Measurements from ENCODE around the gene ZNF541.

Gene ZNF541

DNA sequence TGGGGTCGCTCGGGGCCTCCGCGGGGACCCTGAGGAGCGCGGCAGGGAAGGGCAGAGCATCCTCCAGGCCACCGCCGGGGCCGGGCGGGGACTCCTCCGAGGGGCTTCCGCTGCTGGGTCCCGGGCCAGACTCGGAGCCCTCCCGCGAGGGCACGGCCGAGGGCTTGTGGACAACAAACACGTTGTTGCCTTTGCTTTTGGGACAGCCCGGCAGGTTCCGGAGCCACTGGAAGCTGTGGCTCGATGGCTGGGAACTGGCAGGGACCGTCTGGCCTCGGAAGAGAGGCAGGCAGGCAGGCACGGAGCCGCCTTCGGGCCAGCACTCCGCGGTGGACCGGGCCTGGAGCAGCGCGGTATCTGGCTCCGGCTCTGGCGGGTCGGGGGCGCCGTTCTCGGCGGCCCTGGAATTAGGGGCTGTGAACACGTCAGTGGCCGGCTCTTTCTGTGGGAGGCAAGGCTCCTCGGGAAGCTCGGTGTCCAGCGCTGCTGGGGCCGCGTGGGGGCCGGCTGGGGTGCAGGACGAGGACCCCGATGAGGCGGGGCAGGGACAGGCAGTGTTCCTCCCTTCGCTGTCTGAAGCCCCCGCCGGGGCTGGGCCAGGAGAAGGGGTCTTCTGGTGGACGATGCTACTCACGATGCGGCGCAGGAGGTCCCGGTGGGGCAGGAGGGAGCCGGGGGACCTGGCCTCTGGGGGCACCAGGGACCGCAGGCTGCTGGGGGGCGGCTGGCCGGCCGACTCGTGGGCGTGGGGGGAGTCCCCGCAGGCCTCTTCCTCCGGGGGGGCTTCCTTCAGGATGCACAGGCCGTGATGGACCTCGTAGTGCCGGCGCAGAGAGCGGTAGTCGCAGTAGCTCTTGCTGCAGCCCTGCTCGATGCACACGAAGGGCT, 27.6 kb downstream of the ZNF541 start:
- no peak for DNase-seq (ENCODE audit: low read depth in 2 of 2)

DNA sequence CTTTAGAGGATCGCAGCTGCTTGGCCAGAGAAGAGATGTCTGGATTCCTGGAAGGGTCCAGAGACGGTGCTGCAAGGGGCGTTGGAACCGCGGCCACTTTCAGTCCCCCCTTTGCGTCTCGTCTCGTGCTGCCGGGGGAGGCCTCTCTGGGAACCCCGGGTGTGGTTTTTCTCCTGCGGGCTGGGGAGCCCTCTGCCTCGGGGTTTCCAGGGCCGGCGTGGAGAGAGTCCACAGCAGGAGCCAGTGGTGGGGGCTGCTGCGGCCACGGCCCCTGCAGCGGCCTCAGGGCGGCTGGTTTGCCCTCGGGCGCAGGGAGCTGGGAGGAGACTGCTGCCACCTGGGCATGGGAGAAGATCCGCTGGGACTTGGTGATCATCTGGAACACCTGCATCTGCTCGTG, 28.5 kb downstream of the ZNF541 start:
- no peak for DNase-seq (ENCODE audit: low read depth in 2 of 2)

DNA sequence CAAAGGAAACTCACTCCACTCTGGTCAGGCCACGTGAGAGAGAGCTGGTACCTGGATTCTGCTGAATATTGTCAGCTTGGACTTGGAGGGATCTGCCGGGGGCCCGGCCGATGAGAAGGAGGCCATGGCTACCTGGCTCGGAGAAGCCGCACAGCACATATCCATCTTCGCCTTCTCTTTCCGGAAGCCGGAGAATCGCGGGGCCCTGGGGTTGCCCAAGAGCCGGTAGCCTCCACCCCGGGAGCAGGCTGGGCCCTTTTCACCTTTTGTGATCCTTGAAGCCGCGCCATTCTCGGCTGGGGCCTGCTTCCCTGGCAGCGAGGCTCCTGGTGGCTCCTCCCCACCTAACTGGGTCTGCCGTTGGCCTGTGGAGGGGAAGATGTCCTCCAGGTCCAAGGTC, 28.9 kb downstream of the ZNF541 start:
- DNase-seq (ENCODE audit: low read depth in 2 of 2), result no peak

DNA sequence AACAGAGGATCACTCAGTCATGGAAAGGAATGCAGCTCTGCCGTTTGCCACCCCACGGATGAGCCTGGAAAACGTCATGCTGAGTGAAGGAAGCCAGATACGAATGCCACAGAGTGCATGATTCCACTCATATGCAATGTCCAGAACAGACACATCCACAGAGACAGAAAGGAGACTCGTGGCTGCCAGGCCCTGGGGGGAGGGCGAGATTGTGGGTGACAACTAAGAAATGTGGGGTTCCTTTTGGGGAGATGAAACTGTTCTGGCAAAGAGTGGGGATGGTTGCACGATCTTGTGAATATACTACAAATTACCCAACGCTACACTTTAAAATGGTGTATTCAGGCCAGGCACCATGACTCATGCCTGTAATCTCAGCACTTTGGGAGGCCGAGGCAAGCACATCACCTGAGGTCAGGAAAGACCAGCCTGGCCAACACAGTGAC, 30.9 kb downstream of the ZNF541 start:
- no peak for DNase-seq (ENCODE audit: low read depth in 2 of 2)

DNA sequence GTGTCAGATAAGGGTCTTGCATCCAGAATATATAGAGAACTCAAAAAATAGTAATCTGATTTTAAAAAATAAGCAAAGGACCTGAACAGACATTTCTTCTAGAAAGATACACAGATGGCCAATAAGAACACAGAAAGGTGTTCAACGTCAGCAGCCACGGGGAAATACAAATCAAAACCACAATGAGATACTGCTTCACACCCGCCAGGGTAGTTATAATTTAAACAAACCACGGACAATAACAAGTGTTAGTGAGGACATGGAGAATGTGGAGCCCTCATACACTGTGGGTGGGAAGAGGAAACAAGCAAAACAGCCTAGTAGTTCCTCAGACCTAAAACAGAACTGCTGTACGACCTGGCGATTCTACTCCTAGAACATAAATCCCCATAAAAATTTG, 31.4 kb downstream of the ZNF541 start:
- DNase-seq (ENCODE audit: low read depth in 2 of 2), result no peak

DNA sequence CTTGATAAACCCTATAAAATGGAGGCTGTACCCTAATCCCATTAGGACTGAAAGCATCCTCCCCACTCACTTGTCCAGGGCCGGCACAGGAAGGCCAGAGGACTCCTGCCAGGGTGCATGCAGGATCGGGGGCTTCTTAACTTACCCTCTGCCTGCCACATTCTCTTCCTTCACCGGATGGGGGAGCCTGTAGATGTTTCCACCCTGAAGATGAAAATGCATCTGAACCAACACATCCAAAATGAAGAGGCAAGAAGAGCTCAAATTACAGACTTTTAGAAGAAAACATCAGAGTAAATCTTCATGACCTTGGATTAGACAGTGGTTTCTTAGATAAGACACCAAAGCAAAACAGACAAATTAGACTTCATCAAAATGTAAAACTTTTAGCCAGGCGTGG, 32.2 kb downstream of the ZNF541 start:
- no peak for DNase-seq (ENCODE audit: low read depth in 2 of 2)

DNA sequence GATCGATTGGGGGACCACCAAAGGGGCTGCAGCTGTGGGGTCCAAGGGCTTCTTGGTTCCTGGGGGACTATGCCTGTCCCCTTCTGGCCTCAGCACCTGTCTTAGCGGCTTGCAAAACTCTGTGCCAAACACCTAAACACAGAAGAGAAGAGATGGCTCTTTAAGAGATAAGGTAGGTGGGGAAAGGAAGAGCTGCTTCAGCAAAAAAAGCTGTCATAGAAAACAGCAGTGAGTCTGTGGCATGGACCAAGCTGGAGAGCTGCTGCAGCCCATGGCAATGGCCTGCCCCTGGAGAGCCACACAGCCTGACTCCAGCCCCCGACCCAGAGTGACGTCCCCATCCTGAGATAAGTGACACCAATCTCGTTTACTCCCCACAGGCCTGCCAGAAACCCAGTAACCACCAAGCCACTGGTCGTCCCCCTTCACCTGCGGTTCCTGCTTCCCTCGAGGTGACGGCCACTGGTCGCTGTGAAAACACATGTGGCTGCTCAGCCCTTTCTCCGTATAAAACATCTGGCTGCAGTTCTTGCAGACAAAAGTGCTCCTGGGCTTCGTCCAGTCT, 33.1 kb downstream of the ZNF541 start:
- DNase-seq (ENCODE audit: low read depth in 2 of 2), result no peak

DNA sequence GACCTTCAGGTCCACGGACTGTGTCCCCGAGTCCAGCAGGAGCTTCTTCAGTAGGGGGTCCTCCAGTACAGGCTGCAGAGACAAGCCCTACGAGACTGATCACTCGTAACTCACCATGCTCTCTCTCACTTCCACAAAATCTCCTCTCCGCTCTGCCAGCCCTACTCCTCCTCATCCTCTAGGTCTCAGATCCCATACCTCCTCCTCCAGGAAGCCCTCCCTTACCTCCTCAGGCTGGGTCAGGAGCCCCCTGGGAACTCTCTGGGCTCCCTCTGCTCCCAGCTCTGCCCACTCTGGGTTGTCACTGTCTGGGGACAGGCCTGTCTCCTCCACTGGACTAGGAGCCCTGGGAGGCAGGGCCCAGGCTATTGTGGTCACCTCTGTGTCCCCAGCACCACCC, 34.1 kb downstream of the ZNF541 start:
- no peak for DNase-seq (ENCODE audit: low read depth in 2 of 2)

DNA sequence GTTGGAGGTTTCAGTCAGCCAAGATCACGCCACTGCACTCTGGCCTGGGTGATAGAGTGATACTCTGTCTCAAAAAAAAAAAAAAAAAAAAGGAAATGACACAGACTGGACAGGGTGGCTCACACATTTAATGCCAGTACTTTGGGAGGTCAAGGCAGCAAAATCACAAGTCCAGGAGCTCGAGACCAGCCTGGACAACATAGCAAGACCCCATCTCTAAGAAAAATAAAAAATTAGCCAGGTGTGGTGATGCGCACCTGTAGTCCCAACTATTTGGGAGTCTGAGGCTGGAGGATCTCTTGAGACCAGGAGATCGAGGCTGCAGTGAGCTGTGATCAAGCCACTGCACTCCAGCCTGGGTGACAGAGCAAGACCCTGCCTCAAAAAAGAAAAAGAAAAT, 35.5 kb downstream of the ZNF541 start:
- no peak for DNase-seq (ENCODE audit: low read depth in 2 of 2)

DNA sequence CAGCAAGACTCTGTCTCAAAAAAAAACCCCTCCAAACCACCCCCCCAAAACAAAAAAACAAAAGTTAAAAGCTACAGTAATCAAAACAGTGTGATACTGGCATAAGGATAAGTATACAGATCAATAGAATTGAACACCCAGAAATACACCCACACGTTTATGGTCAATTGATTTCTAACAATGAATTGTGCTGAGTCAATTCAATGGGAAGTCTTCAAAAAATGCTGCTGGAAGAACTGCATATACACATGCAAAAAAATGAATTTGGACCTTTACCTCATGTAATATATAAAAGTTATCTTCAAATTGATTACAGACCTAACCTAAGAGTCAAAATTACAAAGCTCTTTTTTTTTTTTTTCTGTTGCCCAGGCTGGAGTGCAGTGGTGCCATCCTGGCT, 38.3 kb downstream of the ZNF541 start:
- DNase-seq (ENCODE audit: low read depth in 2 of 2), result no peak

DNA sequence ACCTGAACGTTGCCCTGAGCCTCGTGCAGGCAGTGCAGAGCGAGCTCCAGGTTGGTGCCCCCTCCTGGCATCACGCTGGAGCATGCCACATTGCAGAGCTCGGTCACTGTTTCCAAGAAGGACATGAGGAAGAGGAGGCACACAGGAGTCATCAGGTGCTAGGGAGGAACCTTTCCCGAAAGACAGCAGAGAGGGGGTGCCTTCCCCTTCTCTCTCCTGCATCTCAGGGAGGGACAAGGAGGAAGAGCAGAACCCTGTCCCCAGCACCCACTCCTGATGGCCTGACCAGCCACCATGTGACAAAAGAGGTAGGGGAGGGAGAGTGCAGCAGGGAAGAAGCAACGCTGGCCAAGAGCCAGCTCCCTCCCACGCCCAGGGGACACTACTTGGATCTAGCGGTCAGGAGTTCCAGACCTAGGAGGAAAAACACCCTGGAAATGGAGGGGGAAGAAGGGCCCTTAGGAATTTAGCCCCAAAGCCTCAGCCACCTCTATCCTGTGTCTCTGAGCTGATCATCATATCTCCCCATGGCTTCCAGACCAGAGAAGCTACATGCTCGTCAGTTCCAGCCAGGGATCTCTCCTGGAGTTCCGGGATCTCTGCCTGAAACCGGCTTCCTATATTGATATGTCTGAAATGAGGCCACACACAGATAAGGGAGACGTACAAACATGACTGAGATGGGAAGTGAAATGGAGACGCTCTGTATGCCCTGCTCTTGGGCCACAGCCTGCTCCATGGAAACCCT, 41.1 kb downstream of the ZNF541 start:
- DNase-seq (ENCODE audit: low read depth in 2 of 2), result no peak

DNA sequence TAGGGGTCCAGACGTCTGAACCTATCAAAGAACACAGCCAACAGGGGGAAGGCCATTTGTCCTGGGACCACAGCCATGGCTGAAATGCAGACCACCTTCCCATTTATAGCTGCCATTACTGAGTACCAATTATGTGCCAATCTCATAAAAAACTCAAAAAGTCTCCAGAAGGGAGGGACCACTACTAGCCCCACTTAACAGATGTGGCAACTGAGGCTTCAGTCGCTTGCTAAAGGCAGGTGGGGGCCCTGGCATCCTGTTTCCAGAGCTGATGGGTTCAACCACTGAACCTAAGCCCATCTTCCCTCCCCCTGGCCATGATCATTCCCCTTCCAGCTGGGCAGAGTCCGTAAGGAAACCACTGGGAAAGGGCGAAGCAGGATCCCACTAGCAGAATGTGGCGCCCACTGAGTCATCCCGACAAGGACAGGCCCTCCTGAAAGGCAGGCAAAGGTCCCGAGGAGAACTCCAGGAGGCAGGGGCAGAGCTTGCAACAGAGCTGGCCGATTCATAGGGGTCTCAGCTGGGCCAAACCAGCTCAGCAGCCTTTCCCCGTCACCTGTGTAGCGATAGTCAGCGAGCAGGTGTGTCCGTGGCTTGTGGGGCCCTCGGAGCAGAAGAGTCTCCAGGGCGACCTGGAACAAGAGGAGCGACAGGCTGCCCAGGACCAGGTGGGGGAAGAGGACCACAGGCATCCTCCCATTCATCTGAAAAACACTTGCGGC, 43.8 kb downstream of the ZNF541 start:
- no peak for DNase-seq (ENCODE audit: low read depth in 2 of 2)

DNA sequence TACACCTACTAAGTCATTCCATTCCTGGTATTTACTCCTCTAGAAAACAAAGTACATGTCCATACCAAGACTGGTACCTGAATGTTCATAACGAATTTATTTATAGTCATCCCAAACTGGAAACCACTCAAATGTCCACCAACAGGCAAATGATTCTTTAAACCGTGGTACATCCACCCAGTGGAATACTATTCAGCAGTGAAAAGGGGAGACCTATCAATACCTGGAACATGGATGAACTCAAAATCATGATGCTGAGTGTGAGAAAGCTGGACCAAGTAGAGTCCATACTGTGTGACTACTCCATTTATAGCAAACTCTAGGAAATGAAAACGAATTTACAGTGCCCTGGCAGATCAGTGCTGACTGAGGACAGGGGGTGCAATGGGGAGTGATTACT, 46.1 kb downstream of the ZNF541 start:
- DNase-seq (ENCODE audit: low read depth in 2 of 2), result no peak

DNA sequence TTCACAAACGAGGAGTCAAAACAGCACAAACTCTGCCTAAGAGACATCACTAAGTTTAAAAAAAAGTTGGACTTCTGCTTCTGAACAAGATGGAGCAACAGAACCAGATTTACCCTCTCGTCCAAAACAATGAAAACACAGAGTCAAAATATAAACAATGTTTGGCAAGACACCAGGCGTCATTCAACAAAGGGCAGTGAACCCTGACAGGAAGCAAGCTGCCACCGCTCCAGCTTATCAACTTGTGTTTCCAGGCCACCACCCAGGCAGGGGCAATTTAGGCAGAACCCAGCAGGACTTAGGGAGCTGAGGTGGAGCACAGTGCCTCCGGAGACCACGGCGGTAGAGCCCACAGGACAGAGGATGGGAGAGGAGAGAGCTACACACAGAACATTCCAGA, 49.5 kb downstream of the ZNF541 start:
- no peak for DNase-seq (ENCODE audit: low read depth in 2 of 2)

All from stimulated activated CD8-positive, alpha-beta memory T cell treated with anti-CD3 and anti-CD28 coated beads, Interleukin-2, amount 100 ng/mL, for 48 hours (primary cell).